ENCODE data around the gene NCAPG. TPM values are rescaled to one million over a fixed set of nuclear protein-coding genes. Genes with fewer than 3 reads are reported as not detected.
A peak's percentile ranks its signal among the peaks of the same experiment; 100 is the strongest.

NCAPG gene
- total RNA-seq, 2 experiments from 2014 or later = 73.8 to 82.8 TPM

GRCh38 chr4:17773135-17773698, 37.6 kb upstream of the NCAPG start:
- H3K27ac Mint-ChIP-seq = no peak overlapping the region
- ATAC-seq (no peak), DNase-seq (no peak)
- no peak overlapping the region for H3K4me3 Mint-ChIP-seq
- POLR2A ChIA-PET = no interaction called here
- H3K4me1 Mint-ChIP-seq = no peaks in the 10 kb centered on the region
- H3K9me3 Mint-ChIP-seq (ENCODE audit: low read depth) = no peaks in the 10 kb centered on the region
- intact Hi-C loops (cut with DNase I, micrococcal nuclease) = no loop called here
- no peaks in the 10 kb centered on the region for H3K36me3 Mint-ChIP-seq (ENCODE audit: low read depth)
- no peaks in the 10 kb centered on the region for H3K27me3 Mint-ChIP-seq
- CTCF ChIA-PET = interaction anchor here (1.2 kb wide), 1 partner anchor 33 kb away, joined by 3 read pairs; no protein-coding TSS in a partner anchor

- intact Hi-C loops (cut with DNase I, micrococcal nuclease) = no loop called here
- ATAC-seq (no peak), DNase-seq (no peak)
- Mint-ChIP-seq H3K9me3 (ENCODE audit: low read depth) (no peaks in the 10 kb centered on the region), H3K27ac (no peak overlapping the region), H3K4me3 (no peak overlapping the region), H3K36me3 (ENCODE audit: low read depth) (no peaks in the 10 kb centered on the region), H3K4me1 (peaks cover 13% of the 10 kb centered on the region), H3K27me3 (peaks cover 31% of the 10 kb centered on the region)
- CTCF ChIA-PET = no interaction called here
- POLR2A ChIA-PET = no interaction called here
Observed at GRCh38 chr4:17778431-17778830, 32.3 kb upstream of the NCAPG start.

- POLR2A ChIA-PET = no interaction called here
Observed at GRCh38 chr4:17780501-17781299, 30.1 kb upstream of the NCAPG start.

GRCh38 chr4:17781300-17782287, 29.2 kb upstream of the NCAPG start, which contains the start of gene FAM184B:
TSS of gene FAM184B (minus strand) at chr4:17781621. CDS start at chr4:17781299, 322 bp downstream.
- H3K4me3 Mint-ChIP-seq = peak within 1 kb of the TSS; percentile 3
- H3K27me3 Mint-ChIP-seq = peaks cover 31% of the 10 kb centered on the region
- intact Hi-C loops (cut with DNase I, micrococcal nuclease) = no loop called here
- ChIA-PET CTCF (interaction anchor here (1.1 kb wide), 1 partner anchor 28 kb away, joined by 4 read pairs; no protein-coding TSS in a partner anchor), POLR2A (no interaction called here)
- DNase-seq (peak; percentile 26), ATAC-seq (peak; percentile 49)
- no peaks in the 10 kb centered on the region for H3K36me3 Mint-ChIP-seq (ENCODE audit: low read depth)
- no peaks in the 10 kb centered on the region for H3K9me3 Mint-ChIP-seq (ENCODE audit: low read depth)
- no peak within 1 kb of the TSS for H3K27ac Mint-ChIP-seq
- peaks cover 17% of the 10 kb centered on the region for H3K4me1 Mint-ChIP-seq

More at GRCh38 chr4:17780501-17781299, 30.1 kb upstream of the NCAPG start:
- CTCF ChIA-PET = no interaction called here
- Mint-ChIP-seq H3K27ac (no peak overlapping the region), H3K9me3 (ENCODE audit: low read depth) (no peaks in the 10 kb centered on the region), H3K27me3 (peaks cover 31% of the 10 kb centered on the region), H3K36me3 (ENCODE audit: low read depth) (no peaks in the 10 kb centered on the region), H3K4me3 (no peak overlapping the region), H3K4me1 (peaks cover 13% of the 10 kb centered on the region)
- ATAC-seq = peak; percentile 23
- intact Hi-C loops (cut with DNase I, micrococcal nuclease) = no loop called here
- DNase-seq = no peak

GRCh38 chr4:17785858-17786257, 24.9 kb upstream of the NCAPG start:
- POLR2A ChIA-PET = no interaction called here
- H3K4me1 Mint-ChIP-seq = peaks cover 29% of the 10 kb centered on the region
- intact Hi-C loops (cut with DNase I, micrococcal nuclease) = no loop called here
- no peak for DNase-seq
- ATAC-seq = no peak
- H3K36me3 Mint-ChIP-seq (ENCODE audit: low read depth) = peaks cover 4% of the 10 kb centered on the region
- H3K27me3 Mint-ChIP-seq = peaks cover 13% of the 10 kb centered on the region
- H3K4me3 Mint-ChIP-seq = no peak overlapping the region
- CTCF ChIA-PET = no interaction called here
- no peaks in the 10 kb centered on the region for H3K9me3 Mint-ChIP-seq (ENCODE audit: low read depth)
- no peak overlapping the region for H3K27ac Mint-ChIP-seq

- Mint-ChIP-seq H3K4me3 (no peak overlapping the region), H3K4me1 (peaks cover 26% of the 10 kb centered on the region), H3K9me3 (ENCODE audit: low read depth) (no peaks in the 10 kb centered on the region), H3K27me3 (peaks cover 10% of the 10 kb centered on the region), H3K36me3 (ENCODE audit: low read depth) (peaks cover 8% of the 10 kb centered on the region), H3K27ac (no peak overlapping the region)
- no peak for DNase-seq
- POLR2A ChIA-PET = no interaction called here
- CTCF ChIA-PET = interaction anchor here (0.8 to 1.7 kb wide), 3 partner anchors 9 to 30 kb away, joined by 3 to 5 read pairs (median 4); no protein-coding TSS in a partner anchor
- intact Hi-C loops (cut with DNase I, micrococcal nuclease) = no loop called here
- ATAC-seq = no peak
Observed at GRCh38 chr4:17786567-17786966, 24.2 kb upstream of the NCAPG start.

- intact Hi-C loops (cut with DNase I, micrococcal nuclease) = no loop called here
- peaks cover 18% of the 10 kb centered on the region for H3K4me1 Mint-ChIP-seq
- no peak overlapping the region for H3K4me3 Mint-ChIP-seq
- H3K36me3 Mint-ChIP-seq (ENCODE audit: low read depth) = peaks cover 13% of the 10 kb centered on the region
- DNase-seq (no peak), ATAC-seq (peak; percentile 69)
- ChIA-PET POLR2A (no interaction called here), CTCF (interaction anchor here (0.8 to 1.7 kb wide), 3 partner anchors 8 to 30 kb away, joined by 3 to 5 read pairs (median 4); no protein-coding TSS in a partner anchor)
- no peak overlapping the region for H3K27ac Mint-ChIP-seq
- no peaks in the 10 kb centered on the region for H3K9me3 Mint-ChIP-seq (ENCODE audit: low read depth)
- peaks cover 2% of the 10 kb centered on the region for H3K27me3 Mint-ChIP-seq
Observed at GRCh38 chr4:17787315-17787714, 23.5 kb upstream of the NCAPG start.

- ATAC-seq (no peak), DNase-seq (no peak)
- CTCF ChIA-PET = interaction anchor here (0.6 to 0.7 kb wide), 2 partner anchors 38 to 41 kb away, joined by 3 to 5 read pairs; no protein-coding TSS in a partner anchor
- H3K36me3 Mint-ChIP-seq (ENCODE audit: low read depth) = peaks cover 24% of the 10 kb centered on the region
- peaks cover 18% of the 10 kb centered on the region for H3K4me1 Mint-ChIP-seq
- POLR2A ChIA-PET = no interaction called here
- no peak overlapping the region for H3K4me3 Mint-ChIP-seq
- no peaks in the 10 kb centered on the region for H3K9me3 Mint-ChIP-seq (ENCODE audit: low read depth)
- no peaks in the 10 kb centered on the region for H3K27me3 Mint-ChIP-seq
- no peak overlapping the region for H3K27ac Mint-ChIP-seq
- intact Hi-C loops (cut with DNase I, micrococcal nuclease) = no loop called here
Observed at GRCh38 chr4:17788956-17789355, 21.8 kb upstream of the NCAPG start.

GRCh38 chr4:17794730-17795129, 16.0 kb upstream of the NCAPG start:
- ATAC-seq (no peak), DNase-seq (no peak)
- Mint-ChIP-seq H3K9me3 (ENCODE audit: low read depth) (no peaks in the 10 kb centered on the region), H3K27ac (no peak overlapping the region), H3K4me3 (no peak overlapping the region), H3K4me1 (peaks cover 3% of the 10 kb centered on the region), H3K36me3 (ENCODE audit: low read depth) (peaks cover 33% of the 10 kb centered on the region), H3K27me3 (no peaks in the 10 kb centered on the region)
- ChIA-PET CTCF (interaction anchor here (1.1 to 4.3 kb wide), 2 partner anchors 8 to 14 kb away, joined by 5 to 18 read pairs; partner anchors contain the start of genes DCAF16 and NCAPG), POLR2A (no interaction called here)
- intact Hi-C loops (cut with DNase I, micrococcal nuclease) = no loop called here

GRCh38 chr4:17797808-17798207, 13.0 kb upstream of the NCAPG start:
- Mint-ChIP-seq H3K36me3 (ENCODE audit: low read depth) (peaks cover 30% of the 10 kb centered on the region), H3K27me3 (no peaks in the 10 kb centered on the region), H3K4me1 (peaks cover 5% of the 10 kb centered on the region), H3K4me3 (no peak overlapping the region), H3K9me3 (ENCODE audit: low read depth) (no peaks in the 10 kb centered on the region), H3K27ac (no peak overlapping the region)
- ATAC-seq = peak; percentile 47
- POLR2A ChIA-PET = interaction anchor here (2.4 kb wide), 1 partner anchor 12 kb away, joined by 8 read pairs; the partner anchor contains the start of gene DCAF16
- intact Hi-C loops (cut with DNase I, micrococcal nuclease) = no loop called here
- CTCF ChIA-PET = interaction anchor here (0.9 to 4.3 kb wide), 4 partner anchors 11 to 241 kb away, joined by 3 to 18 read pairs (median 4); partner anchors contain the start of genes DCAF16 and NCAPG
- no peak for DNase-seq

Measured in activated CD4-positive, alpha-beta T cell treated with anti-CD3 and anti-CD28 coated beads for 36 hours (primary cell).